ENCODE results near the gene ANXA4.
A peak's percentile ranks its signal among the peaks of the same experiment; 100 is the strongest.
"Not testable (repeated sequence)": the region's sequence is repeated elsewhere in the genome, so short reads cannot be mapped to it uniquely, and the experiment has no call there.

ANXA4 gene

DNA sequence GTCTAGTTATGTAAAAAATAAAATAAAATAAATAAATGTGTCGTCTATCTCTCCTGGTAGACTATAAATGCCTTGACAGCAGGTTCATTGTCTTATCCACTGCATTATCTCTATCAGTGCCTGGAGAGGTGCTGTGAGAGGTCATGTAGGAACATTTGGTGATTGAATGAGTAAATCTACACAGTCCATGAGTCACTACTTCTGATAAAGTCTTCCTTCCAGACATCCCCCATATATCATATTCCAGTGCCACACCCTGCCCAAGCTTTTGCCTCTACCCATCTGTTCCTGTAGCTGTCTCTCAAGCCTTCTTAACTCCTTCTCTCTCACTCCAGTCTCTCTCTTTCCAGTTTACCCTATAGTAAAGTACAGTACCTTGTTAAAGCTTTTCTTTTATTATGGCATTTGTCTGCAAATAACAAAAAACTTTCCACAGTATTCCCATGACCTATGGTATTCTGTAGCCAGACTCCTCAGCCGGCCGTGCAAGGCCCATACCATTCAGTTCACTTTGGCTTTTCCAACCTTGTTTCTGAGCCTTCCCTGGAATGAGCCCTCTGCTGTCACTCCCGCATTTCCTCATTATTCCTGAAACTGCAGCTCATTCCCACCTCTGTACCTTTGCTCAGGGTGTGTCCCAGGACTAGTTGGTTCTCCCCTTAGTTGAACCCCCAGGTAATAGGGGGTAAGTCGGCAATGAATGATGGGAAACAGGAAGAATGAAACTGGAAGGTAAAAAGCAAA, 37.5 kb downstream of the ANXA4 start:
- DNase-seq = no peak

GRCh38 chr2:69780921-69781320, 39.0 kb downstream of the ANXA4 start:
- no peak for DNase-seq

DNA sequence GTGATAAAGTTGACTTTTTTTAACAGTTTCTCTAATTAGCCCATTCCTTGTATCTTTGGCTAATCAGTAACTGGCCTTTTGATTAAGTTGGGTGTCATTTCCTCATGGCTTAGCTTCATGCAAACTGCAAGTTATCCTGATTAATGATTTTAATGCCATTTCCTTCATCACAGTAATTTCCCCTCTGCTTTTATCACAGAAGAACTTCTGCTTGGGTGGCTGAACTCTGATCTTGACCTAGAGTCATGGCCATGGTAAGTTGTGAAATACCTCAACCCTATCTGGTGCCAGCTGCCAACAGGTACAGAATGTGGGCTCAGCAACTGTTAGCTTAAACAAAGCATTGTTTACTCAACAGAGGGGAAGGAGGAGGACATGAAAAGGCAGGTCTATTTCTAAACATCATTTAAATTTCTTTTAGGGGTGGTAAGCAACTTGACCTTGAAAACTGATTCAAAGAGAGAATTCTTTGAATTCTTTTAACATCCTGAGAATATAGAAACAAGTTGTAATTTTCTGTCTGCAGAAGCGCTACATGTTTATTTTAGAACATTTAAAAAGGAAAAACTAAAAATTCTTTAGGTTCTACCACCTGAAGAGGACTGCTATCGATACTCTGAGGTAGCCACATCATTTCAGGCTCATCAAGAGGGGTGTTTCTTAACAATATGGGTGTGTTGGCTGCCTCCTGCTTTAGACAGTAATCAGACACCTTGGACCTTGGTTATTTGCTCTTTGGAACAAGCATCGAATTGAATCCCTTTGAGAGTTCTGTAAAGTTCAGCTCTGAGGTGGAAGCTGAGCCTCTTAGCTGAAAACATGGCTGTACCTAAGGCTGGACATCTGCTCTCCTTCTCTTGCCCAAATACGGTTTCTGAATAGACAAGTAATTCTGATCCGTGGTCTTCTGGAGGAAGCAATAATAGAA, 39.7 kb downstream of the ANXA4 start:
- no peak for DNase-seq

- DNase-seq = no peak
Observed at GRCh38 chr2:69784228-69784627, 42.3 kb downstream of the ANXA4 start.

DNA sequence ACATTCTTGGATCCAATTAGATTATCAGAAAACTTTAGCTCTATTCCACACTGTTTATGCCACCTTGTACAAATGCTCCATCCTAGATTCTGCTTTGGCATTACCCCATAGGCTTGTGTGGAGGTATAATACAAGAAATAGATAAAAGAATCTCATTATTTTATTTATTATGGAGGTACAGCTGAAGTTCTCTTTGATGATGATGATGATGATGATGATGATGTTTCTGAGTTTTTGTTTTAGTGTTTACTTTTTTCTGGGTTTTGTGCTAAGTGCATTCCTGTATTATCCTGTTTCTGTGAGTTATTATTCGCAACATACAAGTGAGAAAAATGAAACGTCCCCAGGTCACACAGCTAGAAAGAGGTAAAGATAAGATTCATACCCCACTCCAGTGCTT, 43.4 kb downstream of the ANXA4 start:
- no peak for DNase-seq

GRCh38 chr2:69786052-69786560, 44.2 kb downstream of the ANXA4 start:
- no peak for DNase-seq

GRCh38 chr2:69789175-69789721, 47.3 kb downstream of the ANXA4 start:
- DNase-seq = no peak

DNA sequence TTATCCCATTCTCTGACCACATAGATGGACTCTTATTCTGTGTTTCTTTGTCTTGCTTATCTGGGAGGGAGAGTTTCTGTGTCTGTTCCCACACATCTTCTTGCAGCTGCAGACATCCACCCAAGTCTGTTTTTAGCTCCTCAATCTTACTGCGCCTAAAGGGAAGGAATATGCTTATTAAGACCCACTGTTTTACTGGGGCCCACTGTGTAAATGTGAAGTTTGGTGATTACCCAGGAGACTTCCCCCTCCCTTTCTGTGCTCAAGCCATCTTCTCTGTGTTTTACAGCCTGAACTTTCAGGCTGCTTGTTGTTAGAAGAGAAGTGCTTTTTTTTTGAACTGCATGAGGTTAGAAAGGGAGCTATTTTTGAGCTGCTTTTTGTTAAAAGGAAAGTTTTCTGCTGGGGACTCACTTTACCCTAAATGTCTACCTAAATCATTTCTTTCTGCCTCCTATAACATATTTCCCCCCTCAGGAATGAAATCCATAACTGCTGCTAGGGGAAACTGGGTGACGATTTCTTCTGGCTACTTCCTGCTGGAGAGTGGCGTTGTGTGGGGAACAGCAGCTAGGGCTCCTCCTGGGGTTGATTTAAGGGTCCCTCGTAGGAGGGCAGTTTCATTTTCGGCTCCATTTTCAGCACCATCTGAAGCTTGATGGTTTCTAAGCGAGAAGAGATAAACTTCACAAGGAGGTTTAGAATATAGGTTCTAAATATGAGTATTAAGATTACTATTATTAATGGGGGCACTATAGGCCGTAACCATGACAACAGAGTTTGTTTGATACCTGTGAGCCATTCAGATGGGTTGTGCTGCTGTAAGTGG, 48.1 kb downstream of the ANXA4 start:
- peak in 2 of 14 donors; percentile 10 to 16 for DNase-seq

GRCh38 chr2:69790601-69790959, 48.6 kb downstream of the ANXA4 start:
- DNase-seq = no peak

GRCh38 chr2:69791045-69791444, 49.1 kb downstream of the ANXA4 start:
- no peak for DNase-seq

DNA sequence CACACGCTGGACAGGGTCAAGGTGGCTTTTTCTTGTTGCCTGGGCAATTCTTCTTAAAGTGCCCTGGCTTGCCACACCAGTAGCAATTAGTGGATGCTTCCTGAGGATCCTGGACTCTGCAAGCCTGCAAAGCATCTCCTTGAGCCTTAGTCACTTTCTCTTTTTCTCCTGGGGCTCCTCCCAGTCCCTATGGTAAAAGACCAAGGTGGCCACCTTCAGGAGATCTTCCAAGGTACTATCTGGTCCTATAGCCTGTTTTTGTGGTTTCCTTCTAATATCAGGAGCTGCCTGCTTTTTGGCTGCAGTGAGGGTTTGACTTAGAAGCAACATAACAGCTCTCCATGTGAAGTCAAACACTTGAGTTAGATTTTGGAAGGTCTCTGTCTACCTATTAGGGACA, 54.2 kb downstream of the ANXA4 start:
- no peak for DNase-seq

GRCh38 chr2:69797235-69797634, 55.3 kb downstream of the ANXA4 start:
- no peak for DNase-seq

DNA sequence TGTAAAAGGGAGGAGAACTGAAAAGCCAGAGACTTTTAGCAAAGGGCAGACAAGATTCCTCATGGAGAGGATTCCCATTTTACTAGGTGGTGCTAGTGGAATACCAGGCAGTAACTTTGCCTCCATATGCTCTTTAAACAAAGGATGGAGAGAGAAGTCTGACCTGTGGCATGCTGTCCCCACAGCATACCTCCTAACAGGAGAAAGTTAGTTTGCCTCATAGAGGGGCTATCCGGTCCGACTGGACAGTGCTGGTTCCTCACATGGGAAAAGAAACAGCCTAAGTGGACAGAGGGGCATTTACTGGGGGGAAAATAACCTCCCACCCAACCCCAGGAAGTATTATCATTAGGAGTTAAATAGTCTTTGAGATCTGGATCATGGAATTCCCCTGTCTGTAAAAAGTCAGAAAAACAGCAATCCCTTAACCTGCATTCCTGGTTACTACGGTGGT, 55.9 kb downstream of the ANXA4 start:
- DNase-seq = no peak

DNA sequence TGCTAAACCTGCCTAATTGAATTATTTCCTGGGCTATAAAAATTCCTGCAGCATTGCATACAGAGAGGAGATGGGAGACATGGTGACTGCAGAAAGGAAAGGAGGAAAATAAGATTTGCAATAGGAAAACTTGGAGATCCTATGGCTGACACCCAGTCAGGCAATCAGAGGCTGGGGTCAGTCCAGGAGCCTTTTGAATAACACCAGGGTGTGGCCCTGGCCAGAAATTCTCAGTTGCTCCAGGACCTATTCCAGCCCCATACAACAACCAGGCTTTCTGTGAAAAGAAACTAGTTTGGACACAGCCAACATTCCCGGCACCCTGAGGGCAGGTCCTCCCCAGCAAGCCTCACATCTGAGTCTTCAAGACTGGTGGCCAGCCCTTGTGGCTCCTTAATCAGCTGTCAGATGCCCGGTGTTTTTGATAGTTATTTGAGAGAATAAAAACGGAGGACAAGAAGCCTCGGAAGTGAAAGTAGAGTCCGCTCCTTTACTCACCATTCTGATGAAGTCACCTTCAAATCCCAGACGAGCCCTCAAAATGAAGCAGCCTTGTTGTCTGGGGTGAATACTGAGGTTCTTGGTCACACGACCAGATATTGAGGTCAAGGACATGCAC, 56.5 kb downstream of the ANXA4 start:
- DNase-seq = peak in 2 of 14 donors; percentile 5 to 9

- no peak for DNase-seq
Observed at GRCh38 chr2:69798909-69799526, 57.1 kb downstream of the ANXA4 start.

- no peak for DNase-seq
Observed at GRCh38 chr2:69801745-69802290, 59.9 kb downstream of the ANXA4 start.

- not testable (repeated sequence) for DNase-seq
Observed at GRCh38 chr2:69802781-69803367, 60.9 kb downstream of the ANXA4 start.

- DNase-seq = no peak
Observed at GRCh38 chr2:69804416-69804815, 62.5 kb downstream of the ANXA4 start.

GRCh38 chr2:69805887-69806286, 64.0 kb downstream of the ANXA4 start:
- no peak for DNase-seq

DNA sequence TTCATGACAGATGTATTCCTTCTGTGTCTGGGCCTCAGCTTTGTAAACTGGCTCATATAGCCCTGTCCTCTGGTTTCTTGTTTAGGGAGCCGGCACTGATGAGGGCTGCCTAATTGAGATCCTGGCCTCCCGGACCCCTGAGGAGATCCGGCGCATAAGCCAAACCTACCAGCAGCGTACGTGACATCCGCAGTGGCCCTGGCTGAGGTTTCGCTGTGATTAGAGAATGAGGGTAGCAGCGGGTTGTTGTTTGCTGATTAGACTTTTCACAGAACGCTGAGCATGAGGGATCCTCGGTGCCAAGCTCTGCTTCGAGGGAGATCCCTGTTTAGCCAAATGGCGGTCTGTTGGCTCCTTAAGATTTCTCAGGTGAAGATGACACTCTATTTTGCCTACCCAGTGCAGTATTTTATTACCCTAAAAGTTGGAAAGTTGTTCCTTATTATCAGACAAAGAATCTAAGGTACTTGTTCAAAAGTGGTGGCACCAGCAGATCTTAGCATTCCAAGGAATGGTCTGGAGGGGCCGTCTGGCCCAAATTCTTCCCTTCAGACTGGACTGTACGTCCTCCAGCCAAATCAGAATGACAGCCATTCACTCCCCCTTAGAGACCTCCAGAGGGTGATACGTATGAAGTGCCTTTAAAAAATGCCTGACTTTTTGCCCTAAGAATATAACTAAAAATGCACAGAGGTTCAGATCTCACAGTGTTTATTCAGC, 66.0 kb downstream of the ANXA4 start:
- peak in 1 of 14 donors; percentile 57 for DNase-seq
